ENCODE results near the gene LTA.
A peak's percentile ranks its signal among the peaks of the same experiment; 100 is the strongest.

The LTA gene

DNA sequence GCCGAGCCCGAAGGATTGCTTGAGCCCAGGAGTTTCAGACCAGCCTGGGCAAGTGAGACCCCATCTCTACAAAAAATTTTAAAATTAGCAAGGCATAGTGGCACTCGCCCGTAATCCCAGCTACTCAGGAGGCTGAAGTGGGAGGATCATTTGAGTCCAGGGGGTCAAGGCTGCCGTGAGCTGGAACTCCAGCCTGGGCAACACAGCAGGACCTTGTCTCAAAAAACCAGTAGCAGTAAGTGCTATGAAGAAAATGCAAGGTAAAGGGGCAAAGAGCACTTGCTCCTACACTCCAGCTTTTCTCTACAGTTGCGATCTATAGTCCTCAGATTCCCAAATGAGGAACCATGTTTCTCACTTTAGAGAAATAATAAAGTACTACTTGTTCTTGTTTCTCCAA lies 28.4 kb upstream of the LTA start:
- DNase-seq = no peak

DNA sequence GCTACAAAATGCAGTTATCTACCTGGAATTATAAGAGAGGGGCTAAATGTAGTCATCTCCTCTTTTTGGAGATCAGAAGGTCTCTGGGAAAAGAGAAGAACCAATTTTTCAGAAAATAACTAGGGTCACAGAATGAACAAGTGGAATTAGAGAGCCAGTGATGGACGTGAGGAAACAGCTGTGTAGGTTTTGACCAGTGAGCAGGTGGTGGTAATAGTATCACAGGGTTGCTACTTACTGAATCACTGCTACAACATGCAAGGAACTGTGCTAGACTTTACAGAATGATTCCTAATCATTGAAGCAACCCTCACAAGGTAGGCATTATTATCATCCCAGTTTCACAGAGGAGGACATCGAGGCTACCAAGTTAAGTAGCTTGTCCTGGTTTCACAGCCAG lies 27.4 kb upstream of the LTA start:
- no peak for DNase-seq

DNA sequence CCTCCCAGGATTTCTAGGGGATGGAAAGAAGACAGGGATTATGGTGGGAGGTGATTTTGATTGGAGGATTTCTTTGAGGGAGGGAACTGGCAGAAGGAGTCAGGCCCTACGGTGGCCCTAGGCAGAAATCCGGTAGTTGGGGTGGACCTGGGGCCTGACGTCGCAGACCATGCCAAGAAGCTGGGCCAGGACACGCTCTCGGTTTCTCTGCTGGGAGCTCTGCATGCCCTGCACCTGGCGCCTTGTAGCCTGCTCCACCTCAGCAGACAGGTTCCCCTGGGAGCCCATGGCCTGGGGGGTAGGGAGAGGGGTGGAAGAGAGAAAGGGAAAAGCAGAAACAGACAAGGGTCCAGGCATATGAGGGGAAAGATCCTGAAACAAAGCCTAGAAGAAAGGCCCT lies 26.8 kb upstream of the LTA start:
- DNase-seq = no peak

DNA sequence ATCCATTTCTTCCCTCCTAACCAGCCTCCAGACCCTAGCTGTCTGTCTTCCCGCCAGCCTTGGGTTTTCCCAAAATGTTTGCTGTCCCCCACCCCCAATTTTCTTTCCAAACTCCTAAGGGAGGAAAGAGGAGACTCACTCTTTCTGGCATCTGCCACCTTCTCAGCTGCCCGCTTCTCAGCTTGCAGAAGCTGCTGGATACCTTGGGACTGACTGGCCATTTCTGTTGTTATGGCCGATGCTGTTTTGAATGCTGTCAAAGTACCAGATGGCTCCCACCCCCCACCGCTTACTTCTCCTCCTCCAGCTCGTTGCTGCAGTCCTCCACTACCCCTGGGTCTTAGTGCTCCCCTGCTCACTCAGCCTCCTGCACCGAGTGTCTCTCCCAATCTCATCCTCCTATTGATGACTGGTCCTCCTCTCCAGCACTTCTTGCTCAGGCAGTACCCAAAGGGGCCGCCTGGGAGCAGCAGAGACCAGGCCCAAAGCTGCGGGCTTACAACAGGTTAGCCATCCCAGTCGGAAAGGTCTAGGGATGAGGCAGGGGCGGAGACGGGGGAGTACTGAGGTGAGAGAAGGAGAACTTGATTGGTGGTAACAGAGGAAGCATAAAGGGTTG lies 25.6 kb upstream of the LTA start, which contains the start of gene ATP6V1G2:
Gene ATP6V1G2 (minus strand): TSS at position 270 of the 619 bp plus-strand sequence. CDS start 49 bp downstream, at position 221.
- DNase-seq = peak; percentile 62 to 83 (median 76)

DNA sequence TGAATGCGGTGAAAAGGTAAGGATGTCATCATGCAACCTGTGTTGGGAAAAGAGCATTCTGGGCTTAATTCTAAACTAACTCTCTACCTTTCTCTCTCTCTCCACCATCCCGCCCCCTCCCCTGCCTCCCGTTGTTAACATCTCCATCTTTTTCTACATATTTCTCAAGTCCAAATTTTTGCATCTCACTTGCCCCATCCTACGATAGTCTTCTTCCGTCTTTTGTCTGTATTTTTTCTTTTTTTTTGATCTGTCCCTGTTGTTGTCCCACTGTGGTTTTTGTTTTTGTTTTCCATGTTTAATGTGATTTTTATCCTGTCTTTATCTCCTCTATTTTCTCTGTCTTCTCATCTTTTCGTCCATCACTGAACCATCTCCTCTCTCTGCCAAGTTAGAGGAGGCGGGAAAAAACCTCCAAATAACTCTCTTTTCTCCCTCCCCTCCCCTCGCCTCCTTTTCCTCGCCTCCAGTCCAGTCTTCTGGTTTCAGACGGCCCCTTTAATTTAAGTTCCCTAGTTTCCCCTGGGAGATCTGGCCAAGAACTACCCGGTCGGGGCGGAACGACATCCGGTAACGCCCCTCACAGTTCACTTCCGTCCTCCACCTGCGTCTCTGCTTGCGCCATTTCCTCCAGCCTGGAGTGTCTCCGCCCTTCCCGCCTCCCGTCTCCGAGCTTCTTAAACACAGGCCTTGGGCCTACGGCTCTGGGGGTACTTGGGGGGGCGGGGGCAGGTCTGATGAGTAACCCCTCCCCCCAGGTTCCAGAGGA lies 24.9 kb upstream of the LTA start, which contains the start of gene NFKBIL1:
Gene NFKBIL1 (plus strand): TSS at position 651 of the 769 bp plus-strand sequence. CDS start 87 bp downstream, at position 738.
- DNase-seq = peak; percentile 78 to 86 (median 80)

DNA sequence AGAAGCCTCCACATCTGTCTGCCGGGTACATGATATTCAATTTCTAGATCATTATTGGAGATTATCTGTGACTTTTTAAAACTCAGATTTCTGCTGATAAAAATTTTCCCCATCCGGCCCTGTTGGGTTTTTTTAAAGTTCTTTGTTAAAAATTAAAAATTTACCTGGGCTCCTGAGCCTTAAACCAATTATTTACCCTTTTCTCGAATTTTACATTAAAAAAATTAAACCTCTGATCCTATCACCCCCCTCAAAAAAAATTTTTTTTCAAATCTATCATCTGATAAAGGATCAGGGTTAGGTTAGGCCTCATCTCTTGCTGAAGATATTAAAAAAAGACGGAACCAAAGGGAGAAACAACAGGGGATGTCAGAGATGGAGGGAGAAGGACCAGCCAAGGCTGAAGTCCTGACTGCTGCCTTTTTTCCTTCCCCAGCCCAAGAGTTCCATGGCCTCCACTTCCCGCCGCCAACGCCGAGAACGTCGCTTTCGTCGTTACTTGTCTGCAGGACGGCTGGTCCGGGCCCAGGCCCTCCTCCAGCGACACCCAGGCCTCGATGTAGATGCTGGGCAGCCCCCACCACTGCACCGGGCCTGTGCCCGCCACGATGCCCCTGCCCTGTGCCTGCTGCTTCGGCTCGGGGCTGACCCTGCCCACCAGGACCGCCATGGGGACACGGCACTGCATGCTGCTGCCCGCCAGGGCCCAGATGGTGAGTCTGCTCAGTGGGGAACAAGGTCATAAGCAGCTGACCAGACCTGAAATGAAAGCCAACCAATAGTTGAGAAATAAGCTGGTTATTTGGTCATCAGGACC lies 24.2 kb upstream of the LTA start:
- no peak for DNase-seq

DNA sequence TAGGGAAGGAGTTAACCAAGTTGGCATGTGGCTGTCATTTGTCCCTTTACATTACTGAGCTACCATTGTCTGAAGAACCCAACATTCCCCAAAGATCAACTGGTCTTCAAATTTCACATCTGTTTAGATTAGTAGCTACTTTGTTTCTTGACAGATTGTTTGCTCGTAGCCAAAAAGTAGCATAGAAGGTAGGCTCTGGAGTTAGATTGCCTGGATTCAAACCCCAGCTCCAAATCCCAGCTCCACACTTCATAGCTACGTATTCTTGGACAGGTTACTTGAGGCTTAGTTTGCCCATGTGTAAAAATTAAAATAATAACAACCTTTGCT lies 23.6 kb upstream of the LTA start:
- DNase-seq = no peak

DNA sequence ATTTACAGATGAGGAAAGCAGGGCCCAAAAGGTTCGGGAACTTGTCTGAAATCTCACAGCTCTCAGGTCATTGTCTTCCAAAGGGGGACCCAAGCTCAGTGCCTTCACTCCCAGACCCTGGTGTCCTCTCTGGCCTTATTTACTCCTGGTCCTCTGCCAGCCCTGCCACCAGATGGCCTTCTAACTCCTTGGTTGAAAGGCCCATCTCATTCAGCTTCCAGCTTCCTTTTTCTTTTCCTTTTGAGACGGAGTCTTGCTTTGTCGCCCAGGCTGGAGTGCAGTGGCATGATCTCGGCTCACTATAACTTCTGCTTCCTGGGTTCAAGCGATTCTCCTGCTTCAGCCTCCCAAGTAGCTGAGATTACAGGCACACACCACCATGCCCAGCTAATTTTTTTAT lies 20.7 kb upstream of the LTA start:
- DNase-seq = peak; percentile 37 to 65 (median 56)

DNA sequence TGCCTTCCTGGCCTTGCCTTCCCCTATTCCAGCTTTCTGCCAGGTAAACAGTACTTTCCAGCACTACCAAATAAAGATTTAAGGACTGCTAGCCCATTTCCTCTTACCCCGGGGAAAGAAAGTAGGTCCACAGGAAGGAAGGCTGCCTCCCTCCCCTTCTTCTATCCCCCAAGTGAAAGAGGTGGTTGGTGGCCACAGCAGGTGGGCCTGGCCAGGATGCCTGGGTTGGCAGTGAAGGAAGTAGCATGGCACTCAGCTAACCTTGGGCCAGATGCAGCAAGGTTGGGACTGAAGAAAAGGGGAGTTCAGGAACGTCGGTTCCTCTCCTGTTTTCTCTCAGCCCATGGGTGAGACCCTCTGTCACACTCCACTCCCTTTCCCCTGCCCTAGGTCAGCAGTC lies 15.8 kb upstream of the LTA start:
- DNase-seq = no peak

DNA sequence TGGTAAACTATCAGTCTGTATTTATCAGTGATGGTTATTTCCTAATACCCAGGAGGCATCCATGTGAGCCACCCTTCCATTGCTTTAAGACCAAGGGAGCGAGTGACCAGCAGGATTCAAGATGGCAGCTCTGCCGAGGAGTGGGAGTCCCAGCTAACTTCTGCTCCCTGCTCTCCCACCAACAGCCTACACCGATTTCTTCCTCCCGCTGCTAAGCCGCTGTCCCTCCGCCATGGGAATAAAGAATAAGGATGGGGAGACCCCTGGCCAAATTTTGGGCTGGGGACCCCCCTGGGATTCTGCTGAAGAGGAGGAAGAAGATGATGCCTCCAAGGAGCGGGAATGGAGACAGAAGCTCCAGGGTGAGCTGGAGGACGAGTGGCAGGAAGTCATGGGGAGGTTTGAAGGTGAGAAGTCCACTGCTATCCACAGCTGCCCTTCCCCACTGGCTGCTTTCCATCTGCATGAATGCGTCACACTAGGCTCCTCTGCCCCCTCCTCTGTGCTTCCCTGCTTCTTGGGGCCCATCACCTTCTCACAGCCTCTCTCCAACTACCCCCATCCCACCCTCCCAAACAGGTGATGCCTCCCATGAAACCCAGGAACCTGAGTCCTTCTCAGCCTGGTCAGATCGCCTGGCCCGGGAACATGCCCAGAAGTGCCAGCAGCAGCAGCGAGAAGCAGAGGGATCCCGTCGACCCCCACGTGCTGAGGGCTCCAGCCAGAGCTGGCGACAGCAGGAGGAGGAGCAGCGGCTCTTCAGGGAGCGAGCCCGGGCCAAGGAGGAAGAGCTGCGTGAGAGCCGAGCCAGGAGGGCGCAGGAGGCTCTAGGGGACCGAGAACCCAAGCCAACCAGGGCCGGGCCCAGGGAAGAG lies 14.4 kb upstream of the LTA start:
- no peak for DNase-seq

DNA sequence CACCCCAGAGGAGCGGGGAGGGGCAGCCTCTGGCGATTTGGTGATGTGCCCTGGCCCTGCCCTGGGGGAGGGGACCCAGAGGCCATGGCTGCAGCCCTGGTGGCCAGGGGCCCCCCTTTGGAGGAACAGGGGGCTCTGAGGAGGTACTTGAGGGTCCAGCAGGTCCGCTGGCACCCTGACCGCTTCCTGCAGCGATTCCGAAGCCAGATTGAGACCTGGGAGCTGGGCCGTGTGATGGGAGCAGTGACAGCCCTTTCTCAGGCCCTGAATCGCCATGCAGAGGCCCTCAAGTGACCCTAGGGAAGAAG lies 13.8 kb upstream of the LTA start:
- no peak for DNase-seq

DNA sequence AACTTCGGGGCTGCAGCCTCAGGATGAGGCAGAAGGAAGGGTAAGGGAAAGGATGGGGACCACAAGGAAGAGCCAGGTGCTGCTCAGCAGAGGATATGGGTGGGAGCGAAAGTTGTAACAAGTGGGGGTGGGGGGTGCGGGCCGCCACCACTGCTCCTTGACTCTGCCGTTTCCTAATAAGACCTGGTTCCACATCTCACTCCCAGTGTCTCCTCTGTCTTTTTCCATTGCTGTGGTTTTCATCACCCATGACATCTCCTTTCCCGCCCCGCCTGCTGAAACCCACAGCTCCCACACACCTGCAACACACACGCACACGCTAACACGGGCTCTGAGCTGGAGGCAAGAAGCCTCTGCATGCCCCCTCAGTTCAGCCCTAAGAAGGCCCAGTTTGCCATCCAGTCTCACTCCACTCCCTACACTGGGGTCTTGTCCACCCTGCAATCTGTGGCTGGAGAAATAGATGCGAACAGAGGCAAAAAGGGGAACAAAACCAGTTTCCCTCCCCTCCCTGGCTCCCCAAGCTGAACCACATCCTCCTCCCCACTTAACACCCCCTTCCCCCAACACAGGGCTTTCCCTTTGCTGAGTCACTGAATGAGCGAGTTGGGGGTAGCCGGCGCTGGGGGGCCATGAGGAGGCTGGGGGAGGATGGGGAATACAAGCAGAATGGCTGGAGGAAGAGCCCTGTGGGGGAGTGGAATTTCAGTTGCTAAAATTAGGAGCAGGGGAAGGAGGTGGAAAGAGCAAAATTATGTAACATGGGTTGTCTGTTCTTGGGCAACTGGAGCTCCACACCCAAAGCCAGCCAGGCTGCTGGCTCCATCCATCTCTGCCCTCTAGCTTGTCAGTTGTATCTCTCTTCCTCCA lies 13.2 kb upstream of the LTA start:
- DNase-seq = peak; percentile 21 to 56 (median 40)

DNA sequence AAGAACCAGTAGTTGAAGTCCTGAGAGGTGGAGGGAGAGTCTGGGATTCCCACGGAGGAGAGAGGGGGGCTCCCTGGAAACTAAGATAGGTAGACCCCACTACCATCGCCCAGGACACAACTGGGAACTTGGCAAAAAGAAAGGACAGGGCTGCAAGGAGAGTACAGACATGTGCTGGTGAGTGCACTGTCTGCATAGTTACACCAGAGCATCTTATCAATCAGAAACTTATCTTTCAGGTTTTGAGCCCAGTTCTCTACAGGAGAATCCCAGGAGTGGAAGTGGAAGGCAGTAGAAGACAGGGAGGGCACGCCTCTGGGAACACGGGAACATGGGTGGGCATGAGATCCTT lies 12.5 kb upstream of the LTA start:
- DNase-seq = no peak

DNA sequence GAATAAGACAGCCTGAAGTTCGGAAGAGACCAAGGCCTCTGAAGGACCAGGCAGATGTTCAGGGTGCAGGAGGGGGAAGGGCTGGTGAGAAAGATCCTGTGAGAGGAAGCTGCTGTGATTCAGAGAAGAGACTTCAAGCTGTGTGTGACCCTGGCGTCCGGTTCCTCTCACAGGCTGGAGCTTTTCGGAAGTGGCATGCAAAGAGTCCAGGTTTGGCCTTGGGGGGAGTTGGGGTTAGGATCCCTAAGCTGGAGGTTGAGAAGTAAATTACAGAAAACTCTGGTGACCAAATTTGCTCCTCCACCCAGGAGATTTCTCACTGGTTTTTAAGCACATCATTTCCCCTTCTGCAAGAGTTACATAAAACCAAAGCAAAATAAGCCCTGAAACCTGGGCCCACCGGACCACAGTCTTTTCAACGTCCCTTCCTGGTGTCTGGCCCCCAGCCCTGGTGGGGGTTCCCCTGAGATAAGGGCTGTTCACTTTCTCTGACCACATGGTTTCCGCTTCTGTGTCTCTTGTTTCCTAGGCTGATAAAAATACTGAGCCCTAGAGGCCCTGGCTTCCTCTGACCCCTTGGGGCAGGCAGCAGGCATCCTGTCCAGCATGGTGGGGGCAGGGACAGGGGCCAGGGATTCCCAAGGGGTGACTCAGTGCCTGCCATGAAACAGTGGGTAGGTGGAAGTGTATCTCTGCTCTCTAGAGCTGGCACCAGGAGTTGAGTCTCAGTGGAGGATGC lies 12.0 kb upstream of the LTA start:
- DNase-seq = peak in 2 of 6 experiments; percentile 8 to 39

DNA sequence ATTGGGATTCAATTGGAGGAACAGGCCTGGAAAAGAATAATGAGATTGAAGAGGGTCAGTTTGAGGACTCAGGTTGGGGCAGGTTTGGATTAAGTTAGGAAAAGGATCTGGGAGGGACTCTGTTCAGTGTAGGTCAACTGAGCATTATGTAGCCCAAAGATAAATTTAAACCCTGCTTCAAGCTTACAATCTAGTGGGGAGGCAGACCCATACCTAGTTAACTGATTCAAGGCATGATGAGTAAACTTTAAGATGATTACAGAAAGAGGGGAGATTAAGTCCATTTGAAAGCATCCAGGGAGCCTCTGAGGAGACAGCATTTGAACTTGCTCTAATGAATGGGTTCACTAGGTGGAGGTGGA lies 11.4 kb upstream of the LTA start:
- DNase-seq = no peak

DNA sequence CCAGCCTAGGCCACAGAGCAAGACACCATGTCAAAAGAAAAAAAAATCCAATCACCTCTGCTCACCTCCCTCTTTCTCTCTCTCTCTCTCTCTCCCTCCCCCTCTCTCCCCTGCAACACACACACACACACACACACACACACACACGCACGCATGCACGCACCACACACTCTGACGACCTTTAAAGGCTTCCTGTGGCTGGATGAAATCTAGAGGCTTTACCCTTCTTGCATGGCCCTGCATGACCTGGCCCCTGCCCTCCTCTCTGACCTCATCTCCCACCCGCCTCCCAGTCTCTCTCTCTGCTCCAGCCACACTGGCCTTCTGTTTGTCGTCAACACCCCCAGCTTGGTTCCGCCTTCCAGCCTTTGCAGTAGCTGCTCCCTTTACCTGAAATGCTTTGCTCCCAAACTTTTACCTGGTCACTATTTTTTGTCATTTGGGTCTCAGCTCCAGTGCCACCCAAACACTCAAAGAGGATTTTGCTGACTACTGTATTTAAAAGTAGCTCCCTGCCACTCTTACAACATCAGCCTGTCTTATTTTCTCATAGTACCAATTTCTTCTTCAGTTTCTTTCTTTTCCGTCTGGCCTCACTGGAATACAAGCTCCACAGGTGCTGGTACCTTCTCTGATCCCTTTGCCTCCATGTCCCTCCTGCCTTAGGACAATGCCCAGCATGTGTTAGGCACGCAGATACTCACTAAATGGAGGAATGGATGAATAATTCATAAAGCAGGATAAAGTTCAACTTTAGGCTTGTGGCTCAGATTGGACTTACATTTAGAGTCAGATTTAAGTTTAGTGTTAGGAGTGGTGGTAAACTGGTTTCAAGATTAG lies 4.3 kb upstream of the LTA start:
- peak in 2 of 6 experiments; percentile 31 to 38 for DNase-seq

DNA sequence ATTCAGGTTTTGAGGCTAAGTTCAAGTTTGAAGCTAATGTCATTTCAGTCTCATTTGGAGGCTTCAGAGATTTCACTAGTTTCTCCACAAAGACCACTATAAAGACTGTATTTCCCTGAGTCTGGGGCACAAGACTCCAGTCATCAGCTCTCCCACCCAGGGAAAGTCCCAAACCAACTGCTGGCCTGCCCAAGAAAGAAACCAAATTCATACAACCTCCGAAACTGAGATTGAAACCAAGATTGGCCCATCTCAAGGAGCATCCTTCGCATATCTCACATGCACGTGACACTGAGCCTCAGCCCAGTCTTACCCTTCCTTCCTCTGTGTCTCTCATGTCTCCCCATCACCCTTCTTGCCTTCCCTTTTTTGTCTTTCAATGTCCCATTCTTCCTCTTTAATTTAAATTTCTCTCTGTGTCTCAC lies 3.5 kb upstream of the LTA start:
- DNase-seq = peak; percentile 24 to 69 (median 63)

DNA sequence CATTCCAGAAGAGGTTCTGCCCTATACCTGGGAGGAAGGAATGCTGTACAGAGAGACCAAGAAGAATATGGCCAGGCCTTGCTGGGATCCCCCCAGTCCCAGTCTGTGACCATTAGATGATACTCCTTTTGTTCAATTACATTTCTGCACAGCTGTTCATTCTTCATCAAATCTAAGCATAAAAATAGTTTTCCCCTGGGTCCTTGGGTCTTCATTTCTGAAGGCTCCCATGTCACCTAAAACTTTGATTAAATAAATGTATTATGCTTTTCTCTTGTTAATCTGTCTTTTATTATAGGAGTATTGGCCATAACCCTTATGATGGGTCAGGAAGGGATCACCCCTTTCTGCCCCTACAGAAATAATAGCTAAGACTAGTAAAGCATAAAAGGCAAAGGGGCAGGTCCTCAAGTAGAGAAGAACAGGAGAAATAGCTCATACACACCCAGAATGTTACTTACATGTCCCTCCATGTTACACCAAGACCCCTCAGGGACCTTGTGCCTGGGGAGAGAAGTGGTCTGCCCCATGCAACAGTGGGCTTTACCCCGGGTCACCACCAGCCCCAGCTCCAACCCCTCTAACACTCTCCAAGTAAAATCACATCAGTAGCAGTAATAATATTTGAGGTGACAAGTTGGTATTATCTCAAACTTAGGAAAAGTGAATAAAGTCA lies 2.1 kb upstream of the LTA start:
- no peak for DNase-seq

DNA sequence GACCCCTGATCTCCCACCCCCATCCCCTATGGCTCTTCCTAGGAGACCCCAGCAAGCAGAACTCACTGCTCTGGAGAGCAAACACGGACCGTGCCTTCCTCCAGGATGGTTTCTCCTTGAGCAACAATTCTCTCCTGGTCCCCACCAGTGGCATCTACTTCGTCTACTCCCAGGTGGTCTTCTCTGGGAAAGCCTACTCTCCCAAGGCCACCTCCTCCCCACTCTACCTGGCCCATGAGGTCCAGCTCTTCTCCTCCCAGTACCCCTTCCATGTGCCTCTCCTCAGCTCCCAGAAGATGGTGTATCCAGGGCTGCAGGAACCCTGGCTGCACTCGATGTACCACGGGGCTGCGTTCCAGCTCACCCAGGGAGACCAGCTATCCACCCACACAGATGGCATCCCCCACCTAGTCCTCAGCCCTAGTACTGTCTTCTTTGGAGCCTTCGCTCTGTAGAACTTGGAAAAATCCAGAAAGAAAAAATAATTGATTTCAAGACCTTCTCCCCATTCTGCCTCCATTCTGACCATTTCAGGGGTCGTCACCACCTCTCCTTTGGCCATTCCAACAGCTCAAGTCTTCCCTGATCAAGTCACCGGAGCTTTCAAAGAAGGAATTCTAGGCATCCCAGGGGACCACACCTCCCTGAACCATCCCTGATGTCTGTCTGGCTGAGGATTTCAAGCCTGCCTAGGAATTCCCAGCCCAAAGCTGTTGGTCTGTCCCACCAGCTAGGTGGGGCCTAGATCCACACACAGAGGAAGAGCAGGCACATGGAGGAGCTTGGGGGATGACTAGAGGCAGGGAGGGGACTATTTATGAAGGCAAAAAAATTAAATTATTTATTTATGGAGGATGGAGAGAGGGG lies 1.4 kb downstream of the LTA start:
- DNase-seq = no peak
